HS-5 (cell line): ENCODE data around the gene RNF220.

ENCODE experiments used
- DNase-seq: peaks from one replicate; pipeline ENCODE4 v3.0.0-alpha.2; 2012; ENCODE audit warnings: low read depth

RNF220 gene

DNA sequence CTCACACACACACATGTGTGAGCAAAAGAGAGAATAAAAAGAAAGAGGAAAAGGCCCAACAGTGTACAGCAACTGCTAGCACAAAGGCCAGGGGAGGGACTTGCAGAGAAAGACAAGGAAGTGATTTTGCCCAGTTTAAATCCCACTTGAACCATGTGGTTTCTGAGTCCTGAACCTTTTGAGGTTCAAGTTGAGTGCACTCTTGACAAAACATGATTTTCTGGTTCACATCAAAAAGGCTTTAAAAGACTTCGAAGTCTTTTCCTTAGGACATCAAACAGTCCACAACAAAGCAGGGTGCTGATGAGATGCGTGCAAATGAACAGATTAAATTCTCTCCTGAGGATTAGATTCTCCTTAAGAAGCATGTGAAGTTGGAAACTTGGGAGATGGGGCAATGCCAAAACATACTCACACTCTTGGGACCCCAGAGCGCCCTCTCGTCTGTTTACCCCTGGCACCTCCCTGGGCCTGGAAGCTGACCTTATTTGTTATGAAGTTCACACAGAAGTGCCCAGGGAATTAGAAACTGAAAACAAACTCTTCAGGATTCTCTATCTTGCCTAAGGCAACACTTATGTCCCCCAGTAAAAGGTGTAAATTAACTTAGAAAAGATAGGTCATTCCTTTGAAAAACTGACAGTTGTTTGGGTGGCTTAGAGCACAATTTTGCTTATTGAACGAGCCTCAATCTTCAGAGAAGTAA is 31.5 kb downstream of the RNF220 start:
- no peak for DNase-seq

DNA sequence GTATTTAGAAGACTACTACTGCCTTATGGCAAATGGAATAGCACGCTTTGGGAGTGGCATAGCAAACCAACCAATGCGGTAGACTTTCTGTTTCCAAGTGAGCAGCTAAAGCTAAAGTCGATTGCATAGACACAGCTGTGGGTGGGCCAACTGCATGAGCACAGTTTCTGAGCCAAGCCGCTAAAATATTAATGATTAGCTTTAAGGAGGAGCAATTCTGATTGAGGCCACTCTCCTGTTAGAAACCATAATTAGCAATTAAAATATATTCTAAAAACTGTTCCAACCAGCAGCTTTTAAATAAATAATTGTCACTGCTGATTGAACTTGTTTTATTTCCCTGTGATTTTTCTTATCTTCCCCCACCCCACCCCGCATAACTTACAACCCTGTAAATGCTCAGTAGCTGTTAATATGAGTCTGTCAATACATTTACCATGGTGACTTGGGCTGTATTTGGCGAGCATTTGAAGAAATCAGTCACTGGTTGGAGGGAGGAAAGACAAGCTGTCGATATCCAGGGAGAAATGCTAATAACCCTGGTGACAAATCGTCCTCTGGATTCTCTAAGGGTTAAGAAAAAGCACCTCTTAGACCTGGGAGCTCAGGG is 32.2 kb downstream of the RNF220 start:
- DNase-seq: no peak

DNA sequence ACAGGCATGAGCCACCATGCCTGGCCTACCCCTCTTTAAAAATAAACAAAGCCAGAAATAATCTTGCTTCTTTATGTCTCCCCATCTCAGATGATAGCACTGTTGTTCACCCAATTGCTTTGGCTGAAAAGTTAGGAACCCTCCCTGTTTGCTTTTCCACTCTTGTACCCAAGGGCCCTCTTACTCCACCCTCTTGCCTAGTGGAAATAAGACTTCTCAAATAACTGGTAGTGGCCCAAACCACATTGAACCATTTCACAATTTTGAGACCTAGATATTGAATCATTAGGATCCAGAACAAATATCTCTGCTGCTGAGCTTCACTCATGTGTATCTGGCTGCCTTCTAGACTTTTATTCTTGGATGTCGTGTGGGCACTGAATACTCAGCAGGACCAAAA is 37.7 kb downstream of the RNF220 start:
- no peak for DNase-seq

DNA sequence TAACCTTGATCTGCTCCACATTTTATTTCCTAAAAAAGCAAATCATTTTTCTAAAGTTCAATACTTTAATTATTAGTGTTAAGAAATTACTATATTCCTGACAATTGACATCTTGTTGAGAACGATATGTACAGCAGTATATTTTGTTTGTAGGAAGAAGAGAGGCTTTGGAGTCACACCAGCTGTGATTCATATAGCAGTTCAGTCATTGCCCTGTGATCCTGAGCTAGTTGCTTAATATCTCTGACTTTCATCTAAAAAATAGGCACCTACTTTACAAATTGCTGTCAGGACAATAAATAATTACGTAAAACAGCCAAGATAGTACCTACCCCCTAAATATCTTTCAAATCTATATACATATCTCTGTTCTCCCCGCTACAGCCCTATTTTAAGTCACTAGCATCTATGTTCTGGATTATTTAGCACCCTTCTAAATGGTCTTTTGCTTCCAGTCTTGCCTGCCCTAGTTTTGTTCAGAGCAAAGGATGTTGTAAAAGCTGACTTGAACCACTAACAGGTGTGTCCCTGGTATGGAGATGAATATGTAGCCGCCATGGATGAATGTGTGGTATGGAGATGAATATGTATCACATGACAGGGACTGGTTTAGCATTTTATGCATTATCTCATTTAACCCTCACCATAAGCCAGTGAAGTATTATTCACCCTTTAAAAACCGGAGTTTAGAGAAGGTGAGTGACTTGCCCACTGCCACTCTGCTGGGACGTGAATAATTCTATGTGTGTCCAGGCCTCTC is 42.2 kb downstream of the RNF220 start:
- no peak for DNase-seq

DNA sequence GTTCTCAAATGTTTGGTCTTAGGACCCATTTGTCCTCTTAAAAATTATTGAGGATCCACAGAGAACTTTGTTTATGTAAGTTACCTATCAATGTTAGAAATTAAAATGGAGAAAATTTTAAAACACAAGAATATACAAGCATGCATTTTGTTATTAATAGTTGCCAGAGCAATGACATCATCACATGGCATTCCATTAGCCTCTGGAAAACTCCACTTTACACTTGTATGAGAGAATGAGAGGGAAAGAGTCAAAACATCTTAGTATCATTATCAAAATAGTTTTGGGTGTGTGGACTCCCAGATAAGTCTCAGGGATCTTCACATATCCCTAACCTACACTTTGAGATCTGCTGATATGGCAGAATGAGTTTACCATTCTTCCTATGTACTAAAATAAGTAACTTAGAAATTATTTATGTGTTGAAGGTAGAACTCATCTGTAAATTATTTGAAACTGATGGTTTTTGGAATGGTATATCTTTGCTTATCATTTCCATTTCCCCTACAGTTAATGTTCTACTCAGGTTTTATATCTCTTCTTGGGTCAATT is 48.8 kb downstream of the RNF220 start:
- no peak for DNase-seq

DNA sequence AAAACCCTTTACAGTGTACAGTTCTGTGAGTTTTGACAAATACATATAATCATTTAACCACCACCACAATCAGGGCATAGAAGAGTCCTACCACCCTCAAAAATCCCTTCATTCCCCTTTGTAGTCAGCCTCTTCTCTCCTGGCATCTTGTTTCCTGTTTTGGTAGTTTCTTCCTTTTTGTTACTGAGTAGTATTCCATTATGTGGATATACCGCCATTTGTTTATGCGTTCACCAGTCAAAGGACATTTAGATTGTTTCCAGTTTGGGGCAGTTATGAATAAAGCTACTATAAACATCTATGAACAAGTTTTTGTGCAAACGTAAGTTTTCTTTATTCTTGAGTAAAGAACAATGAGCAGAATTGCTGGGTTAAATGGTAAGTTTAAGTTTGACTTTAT is 49.6 kb downstream of the RNF220 start:
- no peak for DNase-seq

DNA sequence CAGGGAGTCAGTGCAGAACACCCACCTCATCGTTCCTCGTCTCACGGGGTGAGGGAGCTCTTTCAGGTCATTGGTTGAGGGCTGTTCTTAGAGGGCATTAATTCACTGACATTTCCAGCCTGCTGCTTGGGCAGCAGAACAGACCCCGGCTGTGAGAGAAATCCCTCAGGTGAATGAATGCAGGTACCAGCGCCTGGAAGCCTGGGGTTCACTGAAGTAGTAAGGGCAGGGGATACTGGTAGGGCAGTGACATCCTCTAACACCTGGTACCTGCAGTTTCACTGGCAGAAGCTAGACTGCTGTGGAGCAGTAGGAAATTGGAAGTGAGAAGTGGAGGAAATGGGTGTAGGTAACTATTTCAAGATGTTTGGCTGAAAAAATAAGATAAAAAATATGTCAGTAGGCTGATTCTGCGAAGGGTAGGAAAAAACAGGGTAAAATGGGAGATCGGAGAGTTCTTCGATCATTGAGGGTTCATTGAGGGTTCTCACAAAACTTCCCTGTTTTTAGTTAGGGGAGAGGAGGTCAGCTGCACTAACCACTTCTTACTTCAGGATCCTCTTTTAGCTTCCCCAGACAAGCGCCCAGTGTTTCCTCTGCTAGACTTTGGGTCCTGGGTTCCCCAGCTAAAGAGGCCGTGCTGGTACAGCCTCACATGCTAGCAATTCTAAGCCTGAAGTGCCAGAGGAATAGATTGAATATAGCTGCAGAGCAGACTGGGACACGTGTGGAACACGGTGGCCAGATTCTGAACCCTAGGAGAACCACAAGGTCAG is 55.2 kb downstream of the RNF220 start:
- no peak for DNase-seq

DNA sequence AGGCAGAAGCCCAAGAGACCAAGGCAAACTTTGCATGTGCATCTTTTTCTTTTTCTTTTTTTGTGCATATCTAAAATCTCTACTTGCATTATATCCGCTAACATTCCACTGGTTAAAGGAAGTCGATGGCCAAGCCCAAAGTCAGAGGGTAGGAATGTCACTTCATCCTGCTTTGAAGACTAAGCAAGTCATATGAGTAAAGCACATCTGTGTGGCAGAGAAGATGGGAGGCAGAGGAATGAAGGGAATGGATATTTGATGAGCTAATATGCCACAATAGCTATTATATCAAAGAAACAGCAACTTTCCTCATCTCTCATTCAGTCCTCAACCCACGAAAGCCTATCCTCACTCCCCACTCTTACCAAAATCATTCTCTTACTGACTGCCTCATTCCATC is 59.3 kb downstream of the RNF220 start:
- DNase-seq: peak; percentile 59

DNA sequence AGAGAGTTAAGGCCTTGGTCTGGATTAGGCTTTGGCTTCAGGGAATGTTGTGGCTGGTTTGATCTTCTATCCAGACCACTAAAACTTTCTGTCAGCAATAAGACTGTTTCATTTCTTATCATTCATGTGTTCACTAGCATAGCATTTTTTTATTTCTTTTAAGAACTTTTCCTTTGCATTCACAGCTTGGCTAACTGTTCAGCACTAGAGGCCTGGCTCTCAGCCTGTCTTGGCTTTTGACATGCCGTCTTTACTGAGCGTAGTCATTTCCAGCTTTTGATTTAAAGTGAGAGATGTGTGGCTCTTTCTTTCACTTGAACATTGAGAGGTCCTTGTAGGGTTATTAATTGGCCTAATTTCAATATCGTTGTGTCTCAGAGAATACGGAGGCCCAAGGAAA is 62.5 kb downstream of the RNF220 start:
- no peak for DNase-seq

DNA sequence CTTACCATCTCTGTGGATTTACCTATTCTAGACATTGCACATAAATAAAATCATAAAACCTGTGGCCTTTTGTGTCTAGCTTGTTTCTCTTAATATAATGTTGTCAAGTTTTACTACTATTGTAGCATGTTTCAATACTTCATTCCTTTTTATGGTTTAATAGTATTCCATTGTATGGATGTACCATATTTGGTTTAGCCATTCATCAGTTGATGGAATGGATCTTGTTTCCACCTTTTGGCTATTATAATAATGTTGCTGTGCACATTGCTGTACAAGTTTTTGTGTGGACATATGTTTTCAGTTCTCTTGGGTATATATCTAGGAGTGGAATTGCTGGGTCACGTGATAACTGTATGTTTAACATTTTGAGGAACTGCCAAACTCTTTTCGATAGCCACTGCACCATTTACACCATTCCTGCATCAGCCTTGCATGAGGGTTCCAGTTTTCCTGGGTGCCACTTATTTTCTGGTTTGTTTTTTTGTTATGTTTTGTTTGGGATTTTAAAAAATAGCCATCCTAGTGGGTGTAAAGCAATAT is 66.9 kb downstream of the RNF220 start:
- DNase-seq: no peak

DNA sequence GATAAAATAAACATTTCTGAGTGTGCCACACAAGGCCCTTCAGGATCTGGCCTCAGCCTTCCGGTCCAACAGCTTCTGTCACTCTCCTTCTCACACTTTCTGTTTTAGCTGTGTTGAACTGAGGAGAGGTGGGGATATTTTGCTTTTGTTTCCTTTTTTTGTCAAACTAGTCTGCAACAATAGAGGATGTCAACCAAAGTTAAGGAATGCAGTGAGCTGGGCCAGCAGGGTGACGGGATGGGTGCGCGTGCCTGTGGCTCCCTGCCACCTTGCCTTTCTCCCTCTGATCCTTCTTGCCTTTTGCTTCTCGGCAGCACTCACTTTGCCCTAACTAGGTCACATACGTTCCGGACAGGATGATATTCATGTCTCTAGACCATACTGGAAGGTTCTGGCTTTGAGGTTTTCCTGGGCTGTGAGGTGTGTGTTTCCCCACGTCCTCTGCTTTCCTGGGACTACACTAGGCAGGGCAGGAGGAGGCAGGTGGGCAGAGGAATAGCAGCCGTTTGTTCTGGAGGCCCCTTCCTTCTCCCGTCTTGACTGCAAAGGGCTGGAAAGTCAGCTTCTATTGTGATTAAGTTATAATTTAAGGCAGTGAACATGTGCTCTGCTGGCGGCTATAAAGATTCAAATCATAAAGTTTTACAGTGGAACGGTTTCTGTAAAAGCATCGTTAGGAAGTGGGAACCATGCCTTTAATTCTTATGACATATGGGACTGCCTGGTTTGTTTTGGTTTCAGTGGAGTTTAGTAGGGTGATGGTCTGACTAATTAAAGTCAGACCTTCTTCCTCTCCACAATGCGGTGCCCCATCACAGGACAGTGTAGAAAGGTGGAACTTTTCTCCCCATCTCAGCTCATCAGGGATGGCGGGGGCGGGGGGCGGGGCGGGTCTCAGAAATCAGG is 67.8 kb downstream of the RNF220 start:
- no peak for DNase-seq

DNA sequence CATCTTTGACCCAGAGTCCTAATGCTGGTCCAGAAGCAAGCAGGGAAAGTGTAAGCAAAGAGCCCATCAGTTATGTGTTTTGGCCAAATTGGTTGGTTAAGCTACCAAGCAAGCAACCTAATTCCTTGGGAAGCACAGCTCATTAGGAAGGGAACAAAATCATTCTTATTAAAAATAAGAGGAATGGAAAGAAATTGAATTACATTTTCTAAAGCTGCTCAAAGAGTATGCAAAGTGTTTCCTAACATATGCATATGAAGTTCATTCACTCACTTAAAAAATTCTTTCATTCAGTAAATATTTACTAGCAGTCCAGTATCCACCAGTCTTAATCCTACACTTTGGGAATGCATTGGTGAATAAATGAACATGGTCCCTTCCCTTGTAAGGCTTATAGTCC is 71.8 kb downstream of the RNF220 start:
- no peak for DNase-seq

DNA sequence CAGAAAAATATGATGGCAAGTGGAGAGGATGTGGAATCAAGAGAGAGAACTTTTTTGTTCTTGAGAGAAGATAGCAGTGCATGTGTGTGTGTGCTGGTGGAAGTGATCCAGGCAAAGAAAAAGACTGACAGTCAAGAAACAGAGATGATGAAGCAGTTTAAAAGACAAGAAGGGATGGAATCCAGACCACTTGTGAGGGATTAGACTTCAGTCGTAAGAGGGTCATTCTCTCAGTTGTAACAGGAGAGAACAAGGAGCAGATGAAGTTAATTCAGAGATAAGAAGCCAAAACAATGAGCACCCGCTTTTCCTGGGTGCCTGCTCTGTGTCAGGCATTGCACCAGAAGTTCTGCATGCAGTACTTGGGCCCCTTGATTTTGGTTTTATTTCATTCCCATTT is 76.6 kb downstream of the RNF220 start:
- no peak for DNase-seq

DNA sequence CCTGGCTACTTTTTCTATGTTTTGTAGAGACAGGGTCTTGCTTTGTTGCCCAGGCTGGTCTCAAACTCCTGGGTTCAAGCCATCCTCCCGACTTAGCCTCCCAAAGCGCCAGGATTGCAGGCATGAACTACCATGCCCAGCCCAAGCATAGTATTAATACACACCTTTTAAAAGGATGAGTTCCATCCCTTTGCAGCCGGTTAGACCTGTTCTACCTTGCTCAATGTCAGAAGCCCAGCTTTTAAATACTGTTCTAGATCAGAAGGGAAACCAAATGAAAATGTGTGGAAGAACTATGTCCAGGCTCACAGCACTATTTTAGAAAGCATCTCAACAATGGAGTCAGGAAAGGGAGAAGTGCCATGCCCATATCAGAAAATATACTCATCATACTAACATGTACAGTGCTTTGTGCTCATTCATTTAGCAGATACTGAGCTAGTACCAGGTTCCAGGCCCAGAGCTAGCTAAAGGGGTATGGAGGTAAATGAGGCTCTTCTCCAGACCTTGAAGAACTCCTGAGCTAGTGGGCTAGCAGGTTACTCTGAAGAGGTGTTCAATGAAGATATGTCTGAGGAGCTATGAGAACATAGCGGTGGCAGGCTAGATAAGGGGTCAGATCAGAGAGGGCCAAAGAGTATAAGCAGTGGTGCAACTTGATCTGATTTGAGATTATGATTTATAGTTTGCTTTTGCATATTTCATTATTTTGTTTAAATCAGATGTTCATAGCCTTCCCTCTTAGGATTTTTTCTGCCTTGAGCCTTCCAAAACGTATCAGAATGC is 78.2 kb downstream of the RNF220 start:
- no peak for DNase-seq

DNA sequence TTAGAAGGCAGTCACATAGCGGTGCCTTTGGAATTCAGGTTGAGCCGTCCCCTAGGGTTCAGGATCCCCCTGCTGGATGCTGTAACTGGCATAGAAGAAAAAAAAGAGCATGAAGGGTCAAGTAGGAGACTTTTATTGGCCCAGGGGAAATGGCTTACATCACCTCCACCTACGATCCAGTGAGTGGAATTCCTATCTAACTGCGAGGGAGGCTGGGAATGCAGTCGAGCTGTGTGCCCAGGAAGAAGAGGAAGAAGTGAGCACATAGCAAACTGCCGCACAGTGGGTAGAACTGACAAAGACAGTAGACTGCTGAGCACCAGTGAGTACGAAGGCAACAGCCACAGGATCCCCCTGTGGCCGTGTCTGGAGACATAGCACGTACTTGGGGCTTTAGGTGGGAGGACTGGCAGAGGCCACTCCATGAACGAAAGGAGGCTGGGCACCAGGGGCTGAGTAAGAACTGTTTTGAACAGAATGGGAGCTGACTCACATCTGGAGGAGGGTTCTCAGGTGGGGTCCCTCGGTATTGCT is 79.2 kb downstream of the RNF220 start:
- no peak for DNase-seq

DNA sequence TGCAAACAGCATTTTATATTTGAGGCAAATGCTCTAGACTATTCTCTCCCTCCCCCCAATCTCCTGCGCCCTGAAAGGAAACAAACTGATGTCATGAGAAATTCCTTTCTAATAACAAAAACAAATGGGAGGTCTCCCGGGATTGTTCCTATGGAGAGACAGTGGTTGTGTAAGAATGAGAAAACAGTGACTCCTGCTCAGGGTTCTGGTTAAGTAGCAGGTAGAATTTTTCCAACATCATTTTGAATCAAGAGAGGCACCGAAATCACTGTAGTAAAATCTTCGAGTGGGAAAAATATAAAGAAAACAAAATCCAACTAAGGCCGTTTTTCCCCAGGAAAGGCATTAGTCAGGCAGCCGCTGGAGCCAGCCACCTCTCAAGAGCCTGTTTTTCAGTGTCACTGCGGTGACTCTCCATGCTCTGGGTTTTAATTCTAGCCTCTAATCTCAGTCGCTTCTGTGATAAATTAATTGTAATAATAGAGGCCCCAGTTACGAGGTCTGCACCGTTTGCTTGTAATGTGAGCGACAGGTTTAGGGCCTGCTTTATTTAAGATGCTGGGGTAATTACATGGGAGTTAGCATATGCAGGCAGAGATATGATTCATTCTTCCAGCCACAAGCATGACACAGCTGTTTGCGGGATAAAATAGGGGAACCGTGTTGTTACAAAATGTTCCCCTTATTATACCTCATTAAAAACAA is 80.3 kb downstream of the RNF220 start:
- DNase-seq: peak; percentile 61

DNA sequence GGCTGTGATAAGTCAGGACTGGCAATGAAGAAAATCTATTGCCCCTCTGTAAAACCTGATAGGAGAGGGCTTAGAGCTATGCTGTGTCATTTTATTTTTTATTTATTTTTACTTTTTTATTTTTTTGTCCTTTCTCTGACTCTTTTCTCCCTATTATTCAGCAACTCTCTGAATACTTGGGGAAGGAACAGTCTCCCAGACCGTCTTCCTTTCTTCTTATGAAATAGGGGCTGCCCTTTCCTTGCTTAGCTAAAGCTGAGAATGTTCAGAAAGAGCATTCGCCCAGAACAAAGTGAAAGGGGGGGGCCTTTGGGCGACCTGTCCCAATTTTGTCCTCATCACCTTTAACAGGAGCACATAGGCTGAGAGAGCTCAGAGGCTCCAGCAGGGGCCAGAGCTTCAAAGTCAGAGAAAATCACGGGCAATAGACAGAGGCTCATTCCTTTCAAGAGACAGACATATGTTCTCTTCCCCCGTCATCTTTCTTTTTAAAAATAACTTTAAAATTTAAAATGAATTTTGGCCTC is 80.9 kb downstream of the RNF220 start:
- no peak for DNase-seq

DNA sequence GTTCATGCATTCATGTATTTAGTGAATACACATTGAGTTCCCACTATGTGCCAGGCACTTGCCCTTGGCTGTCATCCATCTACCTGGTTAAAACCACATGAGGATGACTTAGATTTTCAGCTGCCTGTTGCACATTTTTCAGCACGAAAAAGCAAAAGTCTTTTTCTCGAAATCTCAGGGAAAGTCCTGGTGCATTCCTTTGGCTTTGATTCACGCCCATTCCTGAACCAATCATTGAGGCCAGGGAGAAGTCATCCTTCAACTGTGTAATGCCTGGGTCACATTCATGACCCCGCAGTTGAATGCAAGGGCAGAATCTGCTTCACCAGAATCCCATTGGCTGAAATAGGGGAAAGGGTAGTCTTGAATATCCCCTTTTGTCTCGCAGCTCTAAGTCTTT is 84.4 kb downstream of the RNF220 start:
- DNase-seq: peak; percentile 72
